OCI-LY7 (cell line): ENCODE data around the gene NSD2. TPM values are rescaled to one million over a fixed set of nuclear protein-coding genes. Genes with fewer than 3 reads are reported as not detected.

Experiments used
- BruUV-seq: library from RNA; stranded (reverse); fragments of 400-500 nt; replicated peaks from 2 replicates; lab custom pipeline; 2021; lab: Mats Ljungman, UMichigan
- CTCF ChIA-PET: fragments of 300-600 bp; sonication (Branson Sonifier 250); formaldehyde crosslinking; loops from one replicate; lab custom pipeline; 2022; ENCODE audit warnings: antibody characterized with exemption; ENCODE audit not compliant: unreplicated experiment; lab: Charles Lee
- POLR2A ChIA-PET: fragments of 300-600 bp; sonication (Branson Sonifier 250); formaldehyde crosslinking; loops from one replicate; lab custom pipeline; 2022; ENCODE audit warnings: antibody characterized with exemption; lab: Charles Lee
- DNase-seq: peaks from one replicate; pipeline ENCODE4 v3.0.0-alpha.2; 2015; ENCODE audit warnings: low spot score
- H2AFZ ChIP-seq: fragments of 200-600 bp; sonication (generic), shearing (Covaris generic); 2 replicates; pipeline ENCODE4 v1.6.1; 2014; ENCODE audit warnings: mild to moderate bottlenecking, antibody characterized with exemption, low read length, moderate library complexity
- H3K27ac ChIP-seq: fragments of 200-600 bp; sonication (generic); 2 replicates; pipeline ENCODE4 v1.5.1; 2014; ENCODE audit warnings: mixed run types, low read depth, mild to moderate bottlenecking, moderate library complexity, low read length, inconsistent platforms; ENCODE audit not compliant: poor library complexity, severe bottlenecking
- H3K36me3 ChIP-seq: fragments of 200-600 bp; sonication (generic); 2 replicates; pipeline ENCODE4 v1.6.1; 2014; ENCODE audit warnings: mild to moderate bottlenecking, antibody characterized with exemption, low read length, moderate library complexity, mixed read lengths; ENCODE audit not compliant: insufficient read depth
- H3K4me1 ChIP-seq: fragments of 200-600 bp; sonication (generic); 2 replicates; pipeline ENCODE4 v1.5.1; 2014; ENCODE audit warnings: mild to moderate bottlenecking, low read length; ENCODE audit not compliant: insufficient read depth, poor library complexity, severe bottlenecking
- H3K4me2 ChIP-seq: fragments of 200-600 bp; sonication (generic); 2 replicates; pipeline ENCODE4 v1.6.1; 2014; ENCODE audit warnings: mild to moderate bottlenecking, low read length
- H3K4me3 ChIP-seq: fragments of 200-600 bp; sonication (generic); 2 replicates; pipeline ENCODE4 v1.5.1; 2014; ENCODE audit warnings: mild to moderate bottlenecking, low read depth, low read length; ENCODE audit not compliant: poor library complexity, severe bottlenecking
- H3K79me2 ChIP-seq: fragments of 200-600 bp; sonication (generic); 2 replicates; pipeline ENCODE4 v1.6.1; 2016; ENCODE audit warnings: low read depth, mild to moderate bottlenecking, low read length, moderate library complexity, mixed read lengths; ENCODE audit not compliant: insufficient read depth
- H3K9me2 ChIP-seq: fragments of 200-600 bp; sonication (generic); 2 replicates; pipeline ENCODE4 v1.6.1; 2016; ENCODE audit warnings: mild to moderate bottlenecking, low read length, mixed read lengths; ENCODE audit not compliant: insufficient read depth
- H3K9me3 ChIP-seq: fragments of 200-600 bp; sonication (generic); 2 replicates; pipeline ENCODE4 v1.6.1; 2014; ENCODE audit warnings: mild to moderate bottlenecking, mixed run types, low read length, mixed read lengths
- H4K20me1 ChIP-seq: fragments of 200-600 bp; sonication (generic); 2 replicates; pipeline ENCODE4 v1.6.1; 2014; ENCODE audit warnings: mild to moderate bottlenecking, antibody characterized with exemption, low read length, moderate library complexity, mixed read lengths; ENCODE audit not compliant: insufficient read depth
- CTCF ChIP-seq: fragments of 200-600 bp; sonication (generic); conservative IDR thresholded peaks from 2 replicates; pipeline ENCODE4 v1.5.1; 2014; ENCODE audit warnings: mild to moderate bottlenecking, antibody characterized with exemption, low read length, moderate library complexity, mixed read lengths
- EZH2phosphoT487 ChIP-seq: fragments of 200-600 bp; sonication (generic); IDR thresholded peaks from 2 replicates; pipeline ENCODE4 v1.6.1; 2018; ENCODE audit warnings: low read depth, borderline replicate concordance, mild to moderate bottlenecking, mixed run types, antibody characterized with exemption, low read length, moderate library complexity, mixed read lengths
- intact Hi-C: fragments of 100-400 bp; cut with micrococcal nuclease; formaldehyde crosslinking; loops from one replicate; pipeline ENCODE4 v1.10.0; 2022; ENCODE audit not compliant: unreplicated experiment
- total RNA-seq, 2 experiments: library from RNA; depleted of rRNA in 1 of 2; stranded (reverse); fragments of >200 nt in 1 of 2; shearing (Covaris generic) in 1 of 2; gene quantifications; 2 replicates each; pipeline ENCODE4 v1.2.3, GENCODE V29; 2014 to 2022

The NSD2 gene
- total RNA-seq, 2 experiments from 2014 or later = 169 to 329 TPM

- POLR2A ChIA-PET = no interaction called here
- intact Hi-C loops = no loop called here
These were observed 72.7 kb downstream of the NSD2 start for GRCh38 chr4:1943928-1944327.

GRCh38 chr4:1945124-1945895 is 74.1 kb downstream of the NSD2 start:
- ChIA-PET POLR2A (interaction anchor here (0.8 kb wide), 1 partner anchor 337 kb away, joined by 3 read pairs; no protein-coding TSS in a partner anchor), CTCF (interaction anchor here (0.5 kb wide), 1 partner anchor 297 kb away, joined by 3 read pairs; the partner anchor contains the start of genes HAUS3 and POLN)
- Histone ChIP-seq H2AFZ (no peak overlapping the region), H3K4me1 (no peaks in the 10 kb centered on the region), H3K27ac (no peak overlapping the region), H3K9me3 (no peaks in the 10 kb centered on the region), H3K4me3 (no peak overlapping the region), H4K20me1 (no peaks in the 10 kb centered on the region), H3K4me2 (no peak overlapping the region), H3K36me3 (peaks cover 93% of the 10 kb centered on the region), H3K9me2 (no peaks in the 10 kb centered on the region), H3K79me2 (no peaks in the 10 kb centered on the region)
- no peak for DNase-seq
- intact Hi-C loops = no loop called here
- no TSS peak for BruUV-seq
- no peak for TF ChIP-seq CTCF
- TF ChIP-seq EZH2phosphoT487 = no peak

More at GRCh38 chr4:1943928-1944327, 72.7 kb downstream of the NSD2 start:
- no peaks in the 10 kb centered on the region for H3K4me1 ChIP-seq
- H3K9me2 ChIP-seq = no peaks in the 10 kb centered on the region
- TF ChIP-seq EZH2phosphoT487 (no peak), CTCF (no peak)
- no peak overlapping the region for H2AFZ ChIP-seq
- no peak overlapping the region for H3K4me3 ChIP-seq
- CTCF ChIA-PET = no interaction called here
- no peak overlapping the region for H3K4me2 ChIP-seq
- no peaks in the 10 kb centered on the region for H3K9me3 ChIP-seq
- BruUV-seq = no TSS peak
- DNase-seq = no peak
- H3K27ac ChIP-seq = no peak overlapping the region
- H4K20me1 ChIP-seq = no peaks in the 10 kb centered on the region
- no peaks in the 10 kb centered on the region for H3K79me2 ChIP-seq
- peaks cover 97% of the 10 kb centered on the region for H3K36me3 ChIP-seq

- CTCF ChIA-PET = no interaction called here
- POLR2A ChIA-PET = no interaction called here
These were observed 74.7 kb downstream of the NSD2 start for GRCh38 chr4:1945912-1946311.

More at GRCh38 chr4:1945912-1946311, 74.7 kb downstream of the NSD2 start:
- intact Hi-C loops = no loop called here
- Histone ChIP-seq H3K27ac (no peak overlapping the region), H3K9me3 (no peaks in the 10 kb centered on the region), H3K4me2 (no peak overlapping the region), H3K36me3 (peaks cover 93% of the 10 kb centered on the region), H3K4me3 (no peak overlapping the region), H3K9me2 (no peaks in the 10 kb centered on the region), H3K79me2 (no peaks in the 10 kb centered on the region), H4K20me1 (no peaks in the 10 kb centered on the region), H3K4me1 (no peaks in the 10 kb centered on the region), H2AFZ (no peak overlapping the region)
- TF ChIP-seq CTCF (no peak), EZH2phosphoT487 (no peak)
- no peak for DNase-seq
- no TSS peak for BruUV-seq
